GM12878 (cell line): ENCODE data around the gene SLC19A1.

Source experiments
- CTCF ChIP-seq, 3 experiments: IDR thresholded peaks in 2 of 3; conservative IDR thresholded peaks in 1 of 3; 2 replicates each; pipeline ENCODE4 v1.5.1; 2011; ENCODE audit warnings: low read depth in 3 of 3, low read length in 3 of 3, mild to moderate bottlenecking in 3 of 3, control low read depth in 2 of 3, moderate library complexity in 2 of 3, inconsistent platforms in 1 of 3, mixed read lengths in 1 of 3; ENCODE audit not compliant: control insufficient read depth in 2 of 3, insufficient read depth in 1 of 3; ENCODE audit errors: extremely low read depth in 1 of 3
- JUND ChIP-seq: IDR thresholded peaks from 2 replicates; pipeline ENCODE4 v1.6.1; 2012; ENCODE audit warnings: low read depth, mild to moderate bottlenecking, low read length, improper control_type of control experiment, moderate library complexity
- NBN ChIP-seq: fragments of 450-650 bp; IDR thresholded peaks from 2 replicates; pipeline ENCODE4 v1.6.1; 2016
- NFXL1 ChIP-seq: fragments of 450-650 bp; IDR thresholded peaks from 2 replicates; pipeline ENCODE4 v1.6.1; 2017; ENCODE audit warnings: antibody characterized with exemption, mild to moderate bottlenecking, borderline replicate concordance
- NR2C2 ChIP-seq: IDR thresholded peaks from 2 replicates; pipeline ENCODE4 v1.6.1; 2011; ENCODE audit warnings: borderline replicate concordance, low read depth; ENCODE audit not compliant: control insufficient read depth, insufficient read length
- REST ChIP-seq: IDR thresholded peaks from 2 replicates; pipeline ENCODE4 v1.6.1; 2012; ENCODE audit warnings: mild to moderate bottlenecking, low read depth, low read length
- SIN3A ChIP-seq: IDR thresholded peaks from 2 replicates; pipeline ENCODE4 v1.6.1; 2012; ENCODE audit warnings: low read depth, low read length, improper control_type of control experiment
- SKIL ChIP-seq: fragments of 450-650 bp; IDR thresholded peaks from 2 replicates; pipeline ENCODE4 v1.6.1; 2017; ENCODE audit warnings: mild to moderate bottlenecking, low read depth, inconsistent platforms; ENCODE audit not compliant: poor library complexity, severe bottlenecking
- YBX1 ChIP-seq: fragments of 450-650 bp; IDR thresholded peaks from 2 replicates; pipeline ENCODE4 v1.6.1; 2016; ENCODE audit warnings: antibody characterized with exemption
- ZNF274 ChIP-seq: IDR thresholded peaks from one replicate; pipeline ENCODE4 v1.8.0; 2011; ENCODE audit not compliant: insufficient read length, insufficient read depth

GRCh38 chr21:45451091-45451740 lies 91.0 kb downstream of the SLC19A1 start:
- no peak for TF ChIP-seq SIN3A
- no peak for TF ChIP-seq CTCF (IDR thresholded peaks at IDR 0.05 in 2 of 3, conservative IDR thresholded peaks at IDR 0.05 in 1 of 3; ENCODE audit: control insufficient read depth in 2 of 3, extremely low read depth in 1 of 3, insufficient read depth in 1 of 3, low read depth in 3 of 3, low read length in 3 of 3)
- no peak for TF ChIP-seq NFXL1
- no peak for TF ChIP-seq REST
- TF ChIP-seq NBN: no peak
- no peak for TF ChIP-seq NR2C2
- no peak for TF ChIP-seq JUND
- TF ChIP-seq SKIL: no peak
- TF ChIP-seq YBX1: no peak
- no peak for TF ChIP-seq ZNF274
